Measurements from ENCODE around the gene CISD3. TPM values are rescaled to one million over a fixed set of nuclear protein-coding genes. Genes with fewer than 3 reads are reported as not detected.

CISD3 gene
- total and polyA plus RNA-seq, 4 donors = 4.5 to 152 (median 37.3) TPM

DNA sequence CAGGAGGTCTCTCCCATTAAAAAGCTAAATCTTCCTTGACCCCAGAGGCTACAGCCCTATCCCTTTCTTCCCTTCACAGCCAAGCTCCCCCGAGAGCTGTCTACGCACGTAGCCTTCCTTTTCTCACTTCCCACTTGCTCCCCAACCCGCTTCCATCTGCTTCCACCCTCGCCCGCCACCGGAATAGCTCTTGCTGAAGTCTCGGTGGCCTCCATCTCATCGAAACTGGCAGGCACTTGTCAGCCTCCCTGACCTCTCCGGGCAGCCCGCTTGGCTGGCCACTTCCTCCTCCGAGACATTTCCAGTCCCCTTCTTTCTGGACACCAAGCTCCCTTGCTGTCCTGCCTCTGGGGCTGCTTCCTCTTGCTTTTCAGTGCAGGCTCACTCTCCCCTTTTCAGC, 44.6 kb upstream of the CISD3 start:
- H3K27me3 ChIP-seq (ENCODE audit: control insufficient read depth in 4 of 4, insufficient read depth in 4 of 4, low read length in 3 of 4) = no peaks in the 10 kb centered on the region
- no peak overlapping the region for H3K27ac ChIP-seq (ENCODE audit: low read depth in 1 of 2, low read length in 2 of 2)
- no peak for DNase-seq (ENCODE audit: low spot score)
- no peak overlapping the region for H3K9ac ChIP-seq (ENCODE audit: low read depth in 1 of 2, low read length in 2 of 2)
- no peak overlapping the region for H3K4me3 ChIP-seq (ENCODE audit: low read depth in 1 of 3, low read length in 3 of 3)
- H3K9me3 ChIP-seq (ENCODE audit: control insufficient read depth in 4 of 4, low read length in 3 of 4) = no peaks in the 10 kb centered on the region
- H3K36me3 ChIP-seq (ENCODE audit: control insufficient read depth in 4 of 4, insufficient read depth in 3 of 4, low read depth in 1 of 4, low read length in 3 of 4) = no peaks in the 10 kb centered on the region
- WGBS = 72% methylated on average over 12 of the region's 12 CpGs
- H3K4me1 ChIP-seq (ENCODE audit: control insufficient read depth in 4 of 4, insufficient read depth in 4 of 4, low read length in 3 of 4) = no peaks in the 10 kb centered on the region
- TF ChIP-seq HNF4A (conservative IDR thresholded peaks at IDR 0.05) (no peak), GABPA (IDR thresholded peaks at IDR 0.05 in 1 of 2, conservative IDR thresholded peaks at IDR 0.05 in 1 of 2) (no peak), YY1 (IDR thresholded peaks at IDR 0.05) (no peak), TAF1 (conservative IDR thresholded peaks at IDR 0.05) (no peak)

DNA sequence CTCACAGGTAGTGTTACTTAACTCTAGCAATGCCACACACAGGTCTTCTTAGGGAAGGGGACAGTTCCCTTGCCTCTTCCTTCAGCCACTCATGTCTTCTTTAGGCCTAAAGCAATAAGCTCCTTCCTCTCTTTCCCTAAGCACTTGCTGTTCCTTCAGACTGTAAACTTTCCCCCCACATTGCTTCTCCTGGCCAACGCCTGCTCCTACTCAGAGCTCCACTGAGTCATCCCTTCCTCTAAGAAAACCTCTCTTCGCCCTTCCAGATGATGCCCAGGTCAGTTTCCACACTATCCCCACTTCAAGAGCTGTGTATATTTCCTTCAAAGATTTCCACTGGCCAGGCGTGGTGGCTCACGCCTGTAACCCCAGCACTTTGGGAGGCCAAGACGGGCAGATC, 42.9 kb upstream of the CISD3 start:
- 94% methylated on average over 5 of the region's 5 CpGs for WGBS
- no peaks in the 10 kb centered on the region for H3K36me3 ChIP-seq (ENCODE audit: control insufficient read depth in 4 of 4, insufficient read depth in 3 of 4, low read depth in 1 of 4, low read length in 3 of 4)
- H3K4me3 ChIP-seq (ENCODE audit: low read depth in 1 of 3, low read length in 3 of 3) = no peak overlapping the region
- H3K4me1 ChIP-seq (ENCODE audit: control insufficient read depth in 4 of 4, insufficient read depth in 4 of 4, low read length in 3 of 4) = no peaks in the 10 kb centered on the region
- DNase-seq (ENCODE audit: low spot score) = no peak
- H3K27me3 ChIP-seq (ENCODE audit: control insufficient read depth in 4 of 4, insufficient read depth in 4 of 4, low read length in 3 of 4) = no peaks in the 10 kb centered on the region
- H3K27ac ChIP-seq (ENCODE audit: low read depth in 1 of 2, low read length in 2 of 2) = no peak overlapping the region
- no peaks in the 10 kb centered on the region for H3K9me3 ChIP-seq (ENCODE audit: control insufficient read depth in 4 of 4, low read length in 3 of 4)
- no peak overlapping the region for H3K9ac ChIP-seq (ENCODE audit: low read depth in 1 of 2, low read length in 2 of 2)
- no peak for TF ChIP-seq EGR1 (IDR thresholded peaks at IDR 0.05; ENCODE audit: low read depth in 2 of 2)
- TF ChIP-seq, protein P1, sequence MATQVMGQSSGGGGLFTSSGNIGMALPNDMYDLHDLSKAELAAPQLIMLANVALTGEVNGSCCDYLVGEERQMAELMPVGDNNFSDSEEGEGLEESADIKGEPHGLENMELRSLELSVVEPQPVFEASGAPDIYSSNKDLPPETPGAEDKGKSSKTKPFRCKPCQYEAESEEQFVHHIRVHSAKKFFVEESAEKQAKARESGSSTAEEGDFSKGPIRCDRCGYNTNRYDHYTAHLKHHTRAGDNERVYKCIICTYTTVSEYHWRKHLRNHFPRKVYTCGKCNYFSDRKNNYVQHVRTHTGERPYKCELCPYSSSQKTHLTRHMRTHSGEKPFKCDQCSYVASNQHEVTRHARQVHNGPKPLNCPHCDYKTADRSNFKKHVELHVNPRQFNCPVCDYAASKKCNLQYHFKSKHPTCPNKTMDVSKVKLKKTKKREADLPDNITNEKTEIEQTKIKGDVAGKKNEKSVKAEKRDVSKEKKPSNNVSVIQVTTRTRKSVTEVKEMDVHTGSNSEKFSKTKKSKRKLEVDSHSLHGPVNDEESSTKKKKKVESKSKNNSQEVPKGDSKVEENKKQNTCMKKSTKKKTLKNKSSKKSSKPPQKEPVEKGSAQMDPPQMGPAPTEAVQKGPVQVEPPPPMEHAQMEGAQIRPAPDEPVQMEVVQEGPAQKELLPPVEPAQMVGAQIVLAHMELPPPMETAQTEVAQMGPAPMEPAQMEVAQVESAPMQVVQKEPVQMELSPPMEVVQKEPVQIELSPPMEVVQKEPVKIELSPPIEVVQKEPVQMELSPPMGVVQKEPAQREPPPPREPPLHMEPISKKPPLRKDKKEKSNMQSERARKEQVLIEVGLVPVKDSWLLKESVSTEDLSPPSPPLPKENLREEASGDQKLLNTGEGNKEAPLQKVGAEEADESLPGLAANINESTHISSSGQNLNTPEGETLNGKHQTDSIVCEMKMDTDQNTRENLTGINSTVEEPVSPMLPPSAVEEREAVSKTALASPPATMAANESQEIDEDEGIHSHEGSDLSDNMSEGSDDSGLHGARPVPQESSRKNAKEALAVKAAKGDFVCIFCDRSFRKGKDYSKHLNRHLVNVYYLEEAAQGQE (IDR thresholded peaks at IDR 0.05) = no peak
- TF ChIP-seq, protein P2, sequence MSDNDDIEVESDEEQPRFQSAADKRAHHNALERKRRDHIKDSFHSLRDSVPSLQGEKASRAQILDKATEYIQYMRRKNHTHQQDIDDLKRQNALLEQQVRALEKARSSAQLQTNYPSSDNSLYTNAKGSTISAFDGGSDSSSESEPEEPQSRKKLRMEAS (IDR thresholded peaks at IDR 0.05) = no peak
- TF ChIP-seq TAF1 (conservative IDR thresholded peaks at IDR 0.05) = no peak
- no peak for TF ChIP-seq HNF4A (conservative IDR thresholded peaks at IDR 0.05)
- TF ChIP-seq YY1 (IDR thresholded peaks at IDR 0.05) = no peak
- no peak for TF ChIP-seq HNF4G (IDR thresholded peaks at IDR 0.05)
- TF ChIP-seq SP1 (IDR thresholded peaks at IDR 0.05) = no peak
- TF ChIP-seq, protein P3, sequence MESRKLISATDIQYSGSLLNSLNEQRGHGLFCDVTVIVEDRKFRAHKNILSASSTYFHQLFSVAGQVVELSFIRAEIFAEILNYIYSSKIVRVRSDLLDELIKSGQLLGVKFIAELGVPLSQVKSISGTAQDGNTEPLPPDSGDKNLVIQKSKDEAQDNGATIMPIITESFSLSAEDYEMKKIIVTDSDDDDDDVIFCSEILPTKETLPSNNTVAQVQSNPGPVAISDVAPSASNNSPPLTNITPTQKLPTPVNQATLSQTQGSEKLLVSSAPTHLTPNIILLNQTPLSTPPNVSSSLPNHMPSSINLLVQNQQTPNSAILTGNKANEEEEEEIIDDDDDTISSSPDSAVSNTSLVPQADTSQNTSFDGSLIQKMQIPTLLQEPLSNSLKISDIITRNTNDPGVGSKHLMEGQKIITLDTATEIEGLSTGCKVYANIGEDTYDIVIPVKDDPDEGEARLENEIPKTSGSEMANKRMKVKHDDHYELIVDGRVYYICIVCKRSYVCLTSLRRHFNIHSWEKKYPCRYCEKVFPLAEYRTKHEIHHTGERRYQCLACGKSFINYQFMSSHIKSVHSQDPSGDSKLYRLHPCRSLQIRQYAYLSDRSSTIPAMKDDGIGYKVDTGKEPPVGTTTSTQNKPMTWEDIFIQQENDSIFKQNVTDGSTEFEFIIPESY (IDR thresholded peaks at IDR 0.05) = no peak
- no peak for TF ChIP-seq GABPA (IDR thresholded peaks at IDR 0.05 in 1 of 2, conservative IDR thresholded peaks at IDR 0.05 in 1 of 2)
- TF ChIP-seq, protein P4, sequence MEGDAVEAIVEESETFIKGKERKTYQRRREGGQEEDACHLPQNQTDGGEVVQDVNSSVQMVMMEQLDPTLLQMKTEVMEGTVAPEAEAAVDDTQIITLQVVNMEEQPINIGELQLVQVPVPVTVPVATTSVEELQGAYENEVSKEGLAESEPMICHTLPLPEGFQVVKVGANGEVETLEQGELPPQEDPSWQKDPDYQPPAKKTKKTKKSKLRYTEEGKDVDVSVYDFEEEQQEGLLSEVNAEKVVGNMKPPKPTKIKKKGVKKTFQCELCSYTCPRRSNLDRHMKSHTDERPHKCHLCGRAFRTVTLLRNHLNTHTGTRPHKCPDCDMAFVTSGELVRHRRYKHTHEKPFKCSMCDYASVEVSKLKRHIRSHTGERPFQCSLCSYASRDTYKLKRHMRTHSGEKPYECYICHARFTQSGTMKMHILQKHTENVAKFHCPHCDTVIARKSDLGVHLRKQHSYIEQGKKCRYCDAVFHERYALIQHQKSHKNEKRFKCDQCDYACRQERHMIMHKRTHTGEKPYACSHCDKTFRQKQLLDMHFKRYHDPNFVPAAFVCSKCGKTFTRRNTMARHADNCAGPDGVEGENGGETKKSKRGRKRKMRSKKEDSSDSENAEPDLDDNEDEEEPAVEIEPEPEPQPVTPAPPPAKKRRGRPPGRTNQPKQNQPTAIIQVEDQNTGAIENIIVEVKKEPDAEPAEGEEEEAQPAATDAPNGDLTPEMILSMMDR (IDR thresholded peaks at IDR 0.05; ENCODE audit: low read depth, low read length, missing input control) = no peak

Measured in liver (tissue), 9 donors.